Astrocyte of the spinal cord (primary cell): ENCODE data around the gene SHISA2.

Experiments used
- DNase-seq: peaks from one replicate; pipeline ENCODE4 v3.0.0; 2011; ENCODE audit warnings: low read depth, low spot score
- H3K4me3 ChIP-seq: 2 replicates; pipeline ENCODE4 v1.5.1; 2011; ENCODE audit warnings: low read depth, mild to moderate bottlenecking, low read length, moderate library complexity
- in situ Hi-C: cut with HindIII; loops from 2 replicates; pipeline ENCODE4 v1.10.0; 2017; ENCODE audit warnings: low sequenced_read_pairs
- TF ChIP-seq, protein P1 (sequence below): IDR thresholded peaks from 2 replicates; pipeline ENCODE4 v1.5.1; 2012; ENCODE audit warnings: low read depth, mild to moderate bottlenecking, low read length, inconsistent platforms

The SHISA2 gene

DNA sequence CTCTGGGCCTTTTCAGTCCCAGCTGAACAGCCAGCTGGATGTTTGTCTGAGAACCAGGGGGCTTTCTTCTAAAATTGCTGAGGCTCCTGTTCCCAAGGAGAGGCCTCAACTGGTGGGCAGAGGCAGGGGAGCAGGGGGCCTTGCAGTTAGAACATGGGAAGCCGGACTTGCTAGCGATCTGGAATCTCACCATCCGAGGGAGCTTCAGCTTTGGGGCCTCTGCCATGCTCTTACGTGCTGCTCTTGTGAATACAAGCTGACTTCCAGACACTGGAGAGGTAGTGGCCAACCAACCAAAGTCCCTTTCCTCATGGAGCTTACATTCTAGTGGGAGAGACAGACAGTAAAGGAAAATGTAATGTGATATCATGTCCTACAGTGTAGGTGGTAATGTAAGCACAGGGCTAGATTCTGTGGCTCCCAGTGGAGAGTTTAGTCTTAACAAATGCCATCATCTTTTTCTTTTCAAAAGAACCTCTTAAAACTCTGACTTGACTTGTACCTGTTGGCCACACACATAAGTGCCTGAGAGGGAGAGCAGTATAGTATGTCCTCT is 22.2 kb downstream of the SHISA2 start:
- no peak overlapping the region for H3K4me3 ChIP-seq
- DNase-seq, result no peak
- TF ChIP-seq, protein P1, sequence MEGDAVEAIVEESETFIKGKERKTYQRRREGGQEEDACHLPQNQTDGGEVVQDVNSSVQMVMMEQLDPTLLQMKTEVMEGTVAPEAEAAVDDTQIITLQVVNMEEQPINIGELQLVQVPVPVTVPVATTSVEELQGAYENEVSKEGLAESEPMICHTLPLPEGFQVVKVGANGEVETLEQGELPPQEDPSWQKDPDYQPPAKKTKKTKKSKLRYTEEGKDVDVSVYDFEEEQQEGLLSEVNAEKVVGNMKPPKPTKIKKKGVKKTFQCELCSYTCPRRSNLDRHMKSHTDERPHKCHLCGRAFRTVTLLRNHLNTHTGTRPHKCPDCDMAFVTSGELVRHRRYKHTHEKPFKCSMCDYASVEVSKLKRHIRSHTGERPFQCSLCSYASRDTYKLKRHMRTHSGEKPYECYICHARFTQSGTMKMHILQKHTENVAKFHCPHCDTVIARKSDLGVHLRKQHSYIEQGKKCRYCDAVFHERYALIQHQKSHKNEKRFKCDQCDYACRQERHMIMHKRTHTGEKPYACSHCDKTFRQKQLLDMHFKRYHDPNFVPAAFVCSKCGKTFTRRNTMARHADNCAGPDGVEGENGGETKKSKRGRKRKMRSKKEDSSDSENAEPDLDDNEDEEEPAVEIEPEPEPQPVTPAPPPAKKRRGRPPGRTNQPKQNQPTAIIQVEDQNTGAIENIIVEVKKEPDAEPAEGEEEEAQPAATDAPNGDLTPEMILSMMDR, result no peak
- in situ Hi-C loops, result no loop called here

DNA sequence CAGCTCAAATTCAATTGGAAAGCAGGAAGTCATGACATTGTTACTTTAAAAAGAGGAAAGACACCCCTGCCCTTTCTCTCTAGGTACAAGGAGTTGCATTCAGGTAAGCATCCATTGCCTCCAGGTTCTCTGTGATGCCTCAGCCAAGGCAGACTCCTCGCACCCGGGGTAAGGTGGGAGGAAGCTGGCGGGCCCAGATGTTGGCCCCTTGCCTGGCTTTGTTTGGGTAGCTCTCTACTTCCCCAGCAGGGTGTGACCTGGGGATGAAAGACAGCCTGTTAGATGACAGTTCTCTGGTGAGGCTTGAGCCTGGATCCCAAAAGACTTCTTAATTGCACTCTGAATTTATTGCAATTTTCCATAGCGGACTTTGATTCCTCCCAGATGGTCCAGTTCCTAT is 25.6 kb downstream of the SHISA2 start:
- in situ Hi-C loops, result no loop called here
- no peak for DNase-seq
- TF ChIP-seq, protein P1, result no peak
- H3K4me3 ChIP-seq, result no peak overlapping the region

DNA sequence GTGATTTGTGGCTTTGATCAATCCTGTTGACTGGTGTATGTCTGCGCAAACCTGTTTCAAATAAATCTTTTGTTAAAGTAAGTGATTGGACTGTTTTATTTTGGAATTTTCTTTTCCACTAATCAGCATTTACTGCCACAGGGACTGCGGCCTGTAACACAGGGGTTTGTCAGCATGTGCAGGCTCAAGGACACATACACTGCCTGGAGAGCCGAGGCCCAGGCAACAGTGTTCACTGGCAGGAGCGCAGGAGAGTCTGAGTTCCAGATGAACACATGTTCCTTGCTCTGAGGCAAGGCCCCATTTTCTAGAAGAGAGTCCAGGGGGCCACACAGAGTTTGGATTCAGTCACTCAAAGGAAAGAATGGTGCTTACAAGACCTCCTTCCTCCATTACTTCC is 26.0 kb downstream of the SHISA2 start:
- TF ChIP-seq, protein P1, result no peak
- in situ Hi-C loops, result no loop called here
- DNase-seq, result no peak
- no peak overlapping the region for H3K4me3 ChIP-seq

DNA sequence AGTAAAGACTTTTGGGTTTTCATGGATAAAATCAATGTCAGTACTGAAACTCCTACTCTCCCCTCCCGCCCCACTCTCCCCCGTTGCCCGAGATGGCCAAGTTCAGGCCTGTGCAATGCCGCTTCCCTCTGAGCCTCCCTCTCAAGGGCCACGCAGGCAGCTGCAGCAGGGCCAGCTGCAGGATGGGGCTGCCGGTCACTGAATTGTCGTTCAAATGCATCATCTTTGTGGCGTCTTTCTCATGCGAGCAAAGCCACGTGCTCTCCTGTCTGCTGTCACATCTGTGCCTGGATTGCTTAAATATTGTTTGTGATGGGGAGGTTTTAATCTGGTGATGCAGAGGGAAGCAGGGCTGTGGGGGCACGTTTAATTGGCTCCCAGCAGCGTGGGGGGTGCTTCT is 26.6 kb downstream of the SHISA2 start:
- in situ Hi-C loops, result no loop called here
- TF ChIP-seq, protein P1, result no peak
- no peak overlapping the region for H3K4me3 ChIP-seq
- no peak for DNase-seq

DNA sequence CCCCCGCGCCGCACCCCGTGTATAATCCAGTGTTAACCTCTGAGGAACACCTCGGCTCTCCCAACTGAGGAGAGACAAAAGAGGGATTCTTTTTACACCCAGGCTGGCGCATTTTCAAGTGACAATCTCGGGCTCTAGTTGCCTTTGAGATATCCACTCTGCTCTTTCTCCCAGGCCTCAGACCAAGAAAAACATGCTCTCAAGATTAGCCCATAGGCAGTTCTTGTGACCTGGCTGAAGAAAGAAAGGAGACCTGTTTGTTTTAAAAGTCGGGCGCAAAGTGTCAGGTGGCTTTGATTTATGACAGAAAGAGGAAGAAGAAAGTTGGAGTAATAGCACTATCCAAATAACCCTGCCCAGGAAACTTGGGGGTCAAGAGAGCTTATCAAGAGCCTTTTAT is 27.3 kb downstream of the SHISA2 start:
- TF ChIP-seq, protein P1, result no peak
- peak; percentile 41 for DNase-seq
- in situ Hi-C loops, result no loop called here
- no peak overlapping the region for H3K4me3 ChIP-seq

DNA sequence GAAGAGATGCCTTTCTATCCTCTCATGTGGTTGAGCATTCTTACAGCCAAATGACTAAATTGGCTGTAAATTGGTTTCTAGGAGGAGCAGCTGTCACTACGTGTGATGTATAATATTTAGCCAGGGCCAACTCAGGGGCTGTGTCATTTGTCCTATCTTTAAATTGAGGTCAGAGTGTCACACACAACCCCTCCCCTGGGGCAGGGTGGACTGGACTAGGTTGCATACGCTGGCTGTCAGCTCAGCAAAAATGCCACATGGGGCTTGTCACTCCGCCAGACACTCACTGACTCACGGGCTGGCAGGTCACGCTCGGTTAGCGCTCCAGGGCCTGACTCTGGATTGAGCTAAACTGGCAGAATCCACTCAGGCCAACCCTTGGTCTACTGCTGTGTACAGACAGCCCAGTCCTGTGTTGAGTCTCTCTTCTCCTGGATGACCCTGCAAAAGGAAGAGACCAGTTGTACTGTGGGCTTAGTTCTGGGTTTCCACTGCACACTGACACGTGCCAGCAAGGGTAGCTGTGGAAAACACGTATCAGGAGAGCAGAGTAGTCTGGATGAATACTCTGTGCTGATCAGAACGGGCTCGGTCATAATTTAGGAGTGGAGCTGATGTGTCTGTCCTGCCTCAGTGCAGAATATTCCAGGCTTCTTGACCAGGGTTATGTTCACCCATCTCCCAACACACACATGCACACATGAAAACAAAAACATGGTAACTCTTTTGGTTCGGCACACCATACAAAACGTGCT is 29.1 kb downstream of the SHISA2 start:
- H3K4me3 ChIP-seq, result no peak overlapping the region
- in situ Hi-C loops, result no loop called here
- TF ChIP-seq, protein P1, result no peak
- DNase-seq, result peak; percentile 78
